IMR-90 (cell line): ENCODE measurements around the gene PRKCA. TPM values are rescaled to one million over a fixed set of nuclear protein-coding genes. Genes with fewer than 3 reads are reported as not detected.

Source experiments
- ATAC-seq: fragments of 200-7000 bp; cut with Tn5 transposase; 2 replicates; pipeline ENCODE4 v1.9.1; 2020; ENCODE audit warnings: low read depth, mild to moderate bottlenecking, moderate library complexity
- BruUV-seq: library from RNA; stranded (reverse); fragments of 400-500 nt; replicated peaks from 2 replicates; lab custom pipeline; 2021; lab: Mats Ljungman, UMichigan
- CTCF ChIA-PET: fragments of 300-600 bp; formaldehyde crosslinking; extraction: SDS; loops from one replicate; lab custom pipeline; 2021; ENCODE audit warnings: antibody characterized with exemption; lab: Yijun Ruan, JAX
- POLR2A ChIA-PET: fragments of 300-600 bp; sonication (Branson Sonifier 250); formaldehyde crosslinking; loops from one replicate; lab custom pipeline; 2022; ENCODE audit warnings: antibody characterized with exemption; ENCODE audit not compliant: unreplicated experiment; lab: Charles Lee
- DNase-seq: peaks from one replicate; pipeline ENCODE4 v3.0.0; 2013
- H2AFZ ChIP-seq: replicated peaks from 2 replicates; pipeline ENCODE3; 2013; ENCODE audit warnings: low read length, mild to moderate bottlenecking; ENCODE audit not compliant: poor library complexity
- H2AK5ac ChIP-seq: 2 replicates; pipeline ENCODE4 v1.6.1; 2013; ENCODE audit warnings: low read depth, low read length, inconsistent platforms
- H2AK9ac ChIP-seq: replicated peaks from 2 replicates; pipeline ENCODE3; 2013; ENCODE audit warnings: mild to moderate bottlenecking, low read depth, low read length, moderate library complexity; ENCODE audit not compliant: poor library complexity
- H2BK120ac ChIP-seq: 2 replicates; pipeline ENCODE4 v1.6.1; 2013; ENCODE audit warnings: low read depth, low read length, inconsistent platforms
- H2BK15ac ChIP-seq: 3 replicates; pipeline ENCODE4 v1.6.1; 2013; ENCODE audit warnings: low read depth, low read length, inconsistent platforms
- H2BK20ac ChIP-seq: 2 replicates; pipeline ENCODE4 v1.6.1; 2013; ENCODE audit warnings: low read depth, mild to moderate bottlenecking, inconsistent platforms, low read length, moderate library complexity
- H2BK5ac ChIP-seq: 2 replicates; pipeline ENCODE4 v1.6.1; 2013; ENCODE audit warnings: mild to moderate bottlenecking, low read depth, low read length, inconsistent platforms; ENCODE audit not compliant: poor library complexity, severe bottlenecking
- H3K14ac ChIP-seq: replicated peaks from 2 replicates; pipeline ENCODE4 v1.6.1; 2013; ENCODE audit warnings: low read depth, low read length, inconsistent platforms
- H3K18ac ChIP-seq: 2 replicates; pipeline ENCODE4 v1.6.1; 2013; ENCODE audit warnings: low read depth, low read length, control low read depth
- H3K23ac ChIP-seq: 2 replicates; pipeline ENCODE4 v1.6.1; 2013; ENCODE audit warnings: low read depth, low read length, inconsistent platforms
- H3K27ac ChIP-seq: 2 replicates; pipeline ENCODE4 v1.5.1; 2013; ENCODE audit warnings: mild to moderate bottlenecking, control low read depth, low read length; ENCODE audit not compliant: insufficient read depth
- H3K27me3 ChIP-seq: 2 replicates; pipeline ENCODE4 v1.6.1; 2013; ENCODE audit warnings: low read length; ENCODE audit not compliant: control insufficient read depth, insufficient read depth
- H3K36me3 ChIP-seq: 2 replicates; pipeline ENCODE4 v1.6.1; 2013; ENCODE audit warnings: low read length, mixed read lengths; ENCODE audit not compliant: control insufficient read depth, insufficient read depth
- H3K4ac ChIP-seq: 2 replicates; pipeline ENCODE4 v1.6.1; 2013; ENCODE audit warnings: low read depth, low read length, inconsistent platforms
- H3K4me1 ChIP-seq: 2 replicates; pipeline ENCODE4 v1.6.1; 2013; ENCODE audit warnings: low read length, mixed read lengths; ENCODE audit not compliant: control insufficient read depth, insufficient read depth
- H3K4me2 ChIP-seq: 2 replicates; pipeline ENCODE4 v1.6.1; 2013; ENCODE audit warnings: low read depth, mild to moderate bottlenecking, control low read depth, low read length, moderate library complexity
- H3K4me3 ChIP-seq: 2 replicates; pipeline ENCODE4 v1.5.1; 2013; ENCODE audit warnings: low read depth, mild to moderate bottlenecking, control low read depth, low read length, moderate library complexity; ENCODE audit not compliant: insufficient read depth
- H3K56ac ChIP-seq: 2 replicates; pipeline ENCODE4 v1.6.1; 2013; ENCODE audit warnings: low read length, inconsistent platforms; ENCODE audit not compliant: insufficient read depth; ENCODE audit errors: extremely low read depth
- H3K79me1 ChIP-seq, 2 experiments: 2 replicates each; pipeline ENCODE4 v1.6.1; 2013; ENCODE audit warnings: low read length in 2 of 2, inconsistent platforms in 1 of 2, low read depth in 1 of 2
- H3K9ac ChIP-seq: 2 replicates; pipeline ENCODE4 v1.6.1; 2013; ENCODE audit warnings: low read depth, low read length, control low read depth
- H3K9me1 ChIP-seq: 2 replicates; pipeline ENCODE4 v1.6.1; 2013; ENCODE audit warnings: low read length, inconsistent platforms; ENCODE audit not compliant: insufficient read depth
- H3K9me3 ChIP-seq: 2 replicates; pipeline ENCODE4 v1.6.1; 2013; ENCODE audit warnings: low read length; ENCODE audit not compliant: control insufficient read depth, insufficient read depth
- H4K20me1 ChIP-seq: 2 replicates; pipeline ENCODE4 v1.6.1; 2013; ENCODE audit warnings: low read length, inconsistent platforms; ENCODE audit not compliant: insufficient read depth
- H4K5ac ChIP-seq: 2 replicates; pipeline ENCODE4 v1.6.1; 2013; ENCODE audit warnings: mild to moderate bottlenecking, low read depth, low read length, control low read depth
- H4K8ac ChIP-seq, 2 experiments: 2 replicates each; pipeline ENCODE4 v1.6.1; 2013; ENCODE audit warnings: low read depth in 2 of 2, low read length in 2 of 2, control low read depth in 1 of 2, inconsistent platforms in 1 of 2
- H4K91ac ChIP-seq: 2 replicates; pipeline ENCODE4 v1.6.1; 2013; ENCODE audit warnings: low read depth, low read length, inconsistent platforms; ENCODE audit not compliant: insufficient read depth
- CEBPB ChIP-seq: IDR thresholded peaks from 2 replicates; pipeline ENCODE4 v1.6.1; 2012; ENCODE audit warnings: low read depth, low read length, improper control_type of control experiment
- POLR2A ChIP-seq: IDR thresholded peaks from 2 replicates; pipeline ENCODE4 v1.6.1; 2012; ENCODE audit warnings: mild to moderate bottlenecking, low read depth, low read length
- WGBS, 2 experiments: methylation state at CpG; one replicate each; pipeline versions ENCODE4 v1.1.5 to v1.1.7; 2013; ENCODE audit warnings: missing lambda C conversion rate in 2 of 2; ENCODE audit not compliant: insufficient read length in 1 of 2; ENCODE audit errors: extremely low coverage in 2 of 2; 5-methylcytosine and 5-hydroxymethylcytosine counted together
- dilution Hi-C: fragments of 300-500 bp; cut with HindIII; formaldehyde crosslinking; loops from one replicate; pipeline ENCODE4 v1.14.3; 2018; ENCODE audit warnings: low sequenced_read_pairs; ENCODE audit not compliant: unreplicated experiment
- in situ Hi-C: fragments of 300-500 bp; cut with MboI; formaldehyde crosslinking; loops from 3 replicates; pipeline ENCODE4 v1.14.3; 2019; ENCODE audit warnings: low sequenced_read_pairs, inconsistent platforms, mixed read lengths
- intact Hi-C: fragments of 100-400 bp; cut with micrococcal nuclease; formaldehyde crosslinking; loops from 2 replicates; pipeline ENCODE4 v1.10.0; 2022
- polyA plus RNA-seq, 3 experiments: library from polyadenylated mRNA; depleted of rRNA; stranded (reverse); fragments of >200 nt; gene quantifications; 2 replicates each; pipeline ENCODE4 v1.2.3, GENCODE V29; 2012; ENCODE audit warnings: low replicate concordance in 1 of 3
- total RNA-seq: library from RNA; depleted of rRNA; stranded (reverse); fragments of >200 nt; gene quantifications from 2 replicates; pipeline ENCODE4 v1.2.3, GENCODE V29; 2012

The PRKCA gene
- total and polyA plus RNA-seq, 2 of the 4 experiments (the other 2 are of a cell fraction) = 31.0 to 46.0 TPM

GRCh38 chr17:66654106-66654740, 351.8 kb downstream of the PRKCA start:
- Histone ChIP-seq H2AK9ac (no peak overlapping the region), H2BK120ac (no peak overlapping the region), H3K14ac (no peak overlapping the region), H3K4ac (0 out of 2 replicates have a peak overlapping the region, but pooled peaks have one; percentile 2), H3K9me1 (peaks cover 45% of the 10 kb centered on the region), H3K27me3 (no peaks in the 10 kb centered on the region), H2AK5ac (no peak overlapping the region), H2BK5ac (no peak overlapping the region), H4K20me1 (peaks cover 5% of the 10 kb centered on the region; the same call in 1 of the 2 replicates), H2BK15ac (no peak overlapping the region), H3K9me3 (no peaks in the 10 kb centered on the region), H3K56ac (no peak overlapping the region), H4K5ac (no peak overlapping the region), H3K36me3 (peaks cover 8% of the 10 kb centered on the region; the same call in 1 of the 2 replicates), H3K27ac (peak overlapping the region; percentile 6; the same call in 1 of the 2 replicates), H3K18ac (no peak overlapping the region), H2AFZ (no peak overlapping the region), H2BK20ac (peak overlapping the region; percentile 28; the same call in 1 of the 2 replicates), H3K79me1 (peaks cover 12 to 60% of the 10 kb centered on the region in 2 experiments), H3K4me3 (no peak overlapping the region), H3K4me1 (peaks cover 18% of the 10 kb centered on the region), H4K8ac (peak overlapping the region in 1 of 2 experiments; percentile 15; a peak in 1 of 4 replicates), H3K4me2 (no peak overlapping the region), H3K9ac (no peak overlapping the region), H4K91ac (no peak overlapping the region), H3K23ac (no peak overlapping the region)
- POLR2A ChIA-PET = no interaction called here
- in situ Hi-C loops (loop anchor here (25.0 kb wide), 1 partner anchor 1417 kb away; no protein-coding TSS in a partner anchor), dilution Hi-C loops (no loop called here), intact Hi-C loops (no loop called here)
- TF ChIP-seq POLR2A (no peak), CEBPB (0 out of 2 replicates have a peak, but pooled peaks have one; percentile 3)
- 59% methylated on average over 5 of the region's 9 CpGs; no CpG with 5 or more reads in 1 of the 2 experiments for WGBS, 2 experiments
- CTCF ChIA-PET = interaction anchor here (0.6 kb wide), 1 partner anchor 381 kb away, joined by 3 read pairs; no protein-coding TSS in a partner anchor
- BruUV-seq = no TSS peak
- peak; percentile 83 for ATAC-seq
- DNase-seq = peak; percentile 81
